Esophagus mucosa (tissue), 1 donor: ENCODE data around the gene FAM120B. TPM values are rescaled to one million over a fixed set of nuclear protein-coding genes. Genes with fewer than 3 reads are reported as not detected.

Experiments used
- ATAC-seq: fragments of 200-7000 bp; cut with Tn5 transposase; one replicate; pipeline ENCODE4 v1.9.1; 2020
- total RNA-seq: library from RNA; stranded (reverse); gene quantifications from one replicate; pipeline ENCODE4 v1.2.4, GENCODE V29; 2023
- donor health status: DM: yes; HTN: yes; CAD: no.

Gene FAM120B
- total RNA-seq, 1 donor from 2014 or later, result 12.4 TPM

GRCh38 chr6:170273191-170273590 lies 33.4 kb upstream of the FAM120B start:
- ATAC-seq, result no peak

GRCh38 chr6:170273681-170274080 lies 32.9 kb upstream of the FAM120B start:
- ATAC-seq, result no peak

- ATAC-seq, result no peak
Measured at GRCh38 chr6:170274713-170275560, 31.6 kb upstream of the FAM120B start.

- no peak for ATAC-seq
Measured at GRCh38 chr6:170276369-170277057, 30.0 kb upstream of the FAM120B start.

- no peak for ATAC-seq
Measured at GRCh38 chr6:170277893-170278742, 28.4 kb upstream of the FAM120B start.

- no peak for ATAC-seq
Measured at GRCh38 chr6:170278743-170279094, 27.8 kb upstream of the FAM120B start.

- ATAC-seq, result no peak
Measured at GRCh38 chr6:170279426-170279825, 27.1 kb upstream of the FAM120B start.

- peak; percentile 81 for ATAC-seq
Measured at GRCh38 chr6:170279977-170280688, 26.4 kb upstream of the FAM120B start.

- ATAC-seq, result peak; percentile 17
Measured at GRCh38 chr6:170280689-170281045, 25.9 kb upstream of the FAM120B start.

- no peak for ATAC-seq
Measured at GRCh38 chr6:170281331-170282292, 24.9 kb upstream of the FAM120B start.

GRCh38 chr6:170282512-170283158 lies 23.9 kb upstream of the FAM120B start:
- ATAC-seq, result no peak

GRCh38 chr6:170283212-170284081 lies 23.1 kb upstream of the FAM120B start:
- no peak for ATAC-seq

- ATAC-seq, result no peak
Measured at GRCh38 chr6:170284126-170284773, 22.3 kb upstream of the FAM120B start.

GRCh38 chr6:170284866-170285469 lies 21.6 kb upstream of the FAM120B start:
- ATAC-seq, result no peak

GRCh38 chr6:170285482-170285881 lies 21.1 kb upstream of the FAM120B start:
- ATAC-seq, result no peak

GRCh38 chr6:170286246-170286933 lies 20.2 kb upstream of the FAM120B start:
- no peak for ATAC-seq

- no peak for ATAC-seq
Measured at GRCh38 chr6:170286934-170287265, 19.7 kb upstream of the FAM120B start.

- ATAC-seq, result no peak
Measured at GRCh38 chr6:170287371-170287876, 19.1 kb upstream of the FAM120B start.
